NCI-H1694 (cell line): ENCODE results near the gene APOL2.
A peak's percentile ranks its signal among the peaks of the same experiment; 100 is the strongest.
"Not testable (repeated sequence)": the region's sequence is repeated elsewhere in the genome, so short reads cannot be mapped to it uniquely, and the experiment has no call there.

Experiments used
- DNase-seq: peaks from one replicate; lab custom pipeline; 2025; lab: John Stamatoyannopoulos, UW

Gene APOL2

DNA sequence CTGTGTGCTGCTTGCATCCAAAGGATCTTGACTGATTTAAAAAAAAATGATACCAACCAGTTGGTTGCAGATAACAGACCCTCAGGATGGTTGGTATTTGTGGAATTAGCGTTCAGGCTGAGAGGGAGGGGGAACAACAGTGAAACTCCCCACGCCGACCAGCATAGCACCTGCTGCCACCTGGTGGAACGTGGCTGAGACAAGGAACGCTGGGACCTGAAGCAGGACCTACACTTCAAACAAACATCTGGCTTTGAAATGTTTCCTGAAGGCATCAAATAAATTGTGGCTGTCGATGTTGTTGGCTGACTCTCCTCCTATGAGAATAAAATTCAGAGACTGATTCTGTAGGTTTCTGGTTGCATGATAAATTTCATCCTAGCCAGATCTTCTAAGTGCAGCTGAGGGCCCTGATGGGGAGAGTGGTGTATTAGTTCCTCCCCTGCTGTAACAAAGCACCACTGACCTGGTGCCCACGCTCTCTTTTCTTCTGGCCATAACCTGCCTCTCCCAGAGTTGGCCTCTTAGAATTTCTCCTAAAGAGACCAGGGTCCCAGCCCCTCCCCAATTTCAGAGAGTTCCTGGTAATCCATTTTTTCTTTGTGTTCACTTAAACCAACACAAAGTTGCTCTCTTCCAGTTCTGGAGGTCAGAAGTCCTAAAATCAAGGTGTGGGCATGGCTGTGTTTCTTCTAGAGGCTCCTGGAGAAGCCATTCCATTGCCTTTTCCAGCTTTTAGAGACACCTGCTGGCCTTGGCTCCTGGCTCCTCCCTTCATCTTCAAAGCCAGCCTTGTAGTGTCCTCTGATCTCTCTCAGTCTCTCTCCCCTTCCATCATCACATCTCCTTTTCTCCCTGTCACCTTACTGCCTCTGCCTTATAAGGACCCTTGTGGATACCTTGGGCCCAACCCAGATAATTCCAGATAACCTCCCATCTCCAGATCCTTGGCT is 17.3 kb downstream of the APOL2 start:
- no peak for DNase-seq

DNA sequence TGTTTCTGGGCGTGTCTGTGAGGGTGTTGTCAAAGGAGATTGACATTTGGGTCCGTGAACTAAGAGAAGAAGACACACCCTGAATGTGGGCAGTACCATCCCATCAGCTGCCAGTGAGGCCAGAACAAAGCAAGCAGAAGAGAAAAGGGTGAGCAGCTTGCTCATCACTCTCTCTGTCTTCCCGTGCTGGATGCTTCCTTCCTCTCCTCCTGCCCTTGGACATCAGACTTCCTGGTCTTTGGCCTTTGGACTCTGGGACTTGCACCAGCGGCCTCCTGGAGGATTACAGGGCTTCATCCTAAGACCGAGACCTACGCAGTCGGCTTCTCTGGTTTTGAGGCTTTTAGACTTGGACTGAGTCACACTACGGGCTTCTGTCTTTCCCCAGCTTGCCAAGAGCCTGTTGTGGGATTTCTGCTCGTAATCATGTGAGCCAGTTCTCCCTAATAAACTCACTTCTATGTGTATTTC is 18.8 kb downstream of the APOL2 start:
- peak; percentile 4 for DNase-seq

DNA sequence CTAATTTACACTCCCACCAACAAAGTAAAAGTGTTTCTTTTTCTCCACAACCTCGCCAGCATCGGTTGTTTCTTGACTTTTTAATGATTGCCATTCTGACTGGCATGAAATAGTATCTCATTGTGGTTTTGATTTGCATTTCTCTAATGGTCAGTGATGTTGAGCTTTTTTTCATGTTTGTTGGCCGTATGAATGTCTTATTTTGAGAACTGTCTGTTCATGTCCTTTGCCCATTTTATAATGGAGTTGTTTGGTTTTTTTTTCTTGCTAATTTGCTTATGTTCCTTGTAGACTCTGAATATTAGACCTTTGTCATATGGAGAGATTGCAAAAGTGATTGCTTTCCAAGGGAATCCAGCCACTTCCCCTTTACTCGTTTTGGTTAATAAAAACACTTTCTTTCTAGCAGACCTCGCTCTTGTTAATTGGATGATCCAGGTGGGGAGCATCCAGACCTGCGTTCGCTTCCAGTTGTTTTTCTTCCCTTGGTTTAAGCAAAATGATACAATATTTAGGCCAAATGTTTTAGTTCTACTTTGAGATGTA is 20.6 kb downstream of the APOL2 start:
- no peak for DNase-seq

DNA sequence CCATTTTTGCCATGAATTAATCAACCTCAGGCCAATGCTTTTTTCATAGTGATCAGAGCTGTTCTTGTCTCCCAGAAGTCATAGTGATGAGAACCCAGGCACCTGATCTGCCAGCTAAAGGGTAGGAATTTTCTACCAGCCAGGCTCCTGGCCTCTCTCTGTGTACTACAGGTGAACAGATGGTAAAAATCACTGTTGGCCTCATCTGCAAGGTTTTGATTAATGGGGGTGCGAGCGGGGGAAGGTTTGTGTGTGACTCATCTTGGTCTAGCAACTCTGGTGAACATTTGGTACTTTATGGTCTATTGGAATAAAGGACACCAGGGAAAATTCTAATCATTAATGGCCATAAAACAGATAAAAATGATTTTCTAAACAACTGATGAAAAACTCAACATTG is 23.3 kb downstream of the APOL2 start:
- peak; percentile 20 for DNase-seq

DNA sequence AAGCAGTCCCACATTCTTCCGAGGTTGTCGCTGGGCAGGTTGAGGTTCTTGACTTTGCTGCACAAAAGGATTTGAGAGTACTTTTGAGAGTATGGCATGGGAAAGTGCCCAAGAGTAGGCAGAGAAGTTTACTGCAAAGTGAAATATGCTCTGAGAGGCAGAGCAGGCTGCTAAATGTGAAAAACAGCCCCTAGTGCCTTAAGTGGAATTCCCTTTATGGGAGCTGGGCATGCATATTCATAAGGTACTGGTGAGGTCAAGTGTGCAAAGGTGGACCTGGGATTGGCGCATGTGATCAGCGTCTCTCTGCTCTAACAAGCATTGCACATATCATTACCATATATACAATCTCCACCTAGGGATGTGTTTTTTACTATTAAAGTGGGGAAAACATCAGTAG is 25.7 kb downstream of the APOL2 start:
- no peak for DNase-seq

DNA sequence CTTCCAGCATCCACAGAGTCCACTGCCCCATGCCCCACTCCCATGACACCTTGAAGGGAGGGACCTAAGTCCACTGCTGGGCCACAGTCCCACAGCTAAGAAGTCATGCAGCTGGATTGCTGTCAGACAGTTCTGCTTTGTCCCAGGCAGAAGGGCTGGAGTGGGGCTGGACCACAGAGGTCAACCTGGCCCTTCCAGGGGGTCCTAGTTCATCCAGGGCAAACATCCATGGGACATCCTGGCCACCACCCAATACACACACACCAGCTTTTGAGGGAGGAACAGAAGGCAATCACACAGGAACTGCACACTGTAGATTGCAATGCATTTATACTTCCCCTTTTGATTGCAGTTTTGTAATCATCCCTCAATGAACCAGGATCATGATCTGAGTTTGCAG is 26.4 kb downstream of the APOL2 start:
- no peak for DNase-seq

DNA sequence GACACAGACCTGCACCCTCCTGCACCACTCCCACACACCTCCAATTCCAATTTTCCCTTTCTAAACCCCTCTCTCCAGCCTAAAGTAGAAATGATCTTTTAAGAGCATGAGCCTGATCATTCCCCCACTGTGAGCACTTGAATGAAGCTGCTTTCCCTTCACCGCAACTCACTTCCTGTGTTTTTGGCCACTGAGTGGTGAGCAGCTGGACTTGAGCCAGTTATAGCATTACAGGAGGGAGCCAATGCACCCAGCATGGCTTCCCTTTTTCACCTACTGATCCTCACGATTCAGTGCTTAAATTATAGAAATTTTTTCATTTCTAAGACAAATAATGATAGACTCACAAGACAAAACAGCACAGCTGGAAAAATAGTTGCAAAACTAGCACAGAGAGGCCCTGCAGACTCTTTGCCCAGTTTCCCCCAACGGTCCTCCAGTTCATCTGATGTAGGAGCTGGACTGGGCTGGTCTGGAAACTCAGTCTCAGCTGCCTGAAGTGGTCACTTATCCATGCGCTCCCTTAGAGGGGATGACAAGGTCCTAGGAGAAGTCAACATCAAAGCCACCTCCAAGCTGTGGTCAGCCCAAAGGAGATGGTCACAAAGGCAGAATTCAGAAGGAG is 28.0 kb downstream of the APOL2 start:
- DNase-seq = no peak

DNA sequence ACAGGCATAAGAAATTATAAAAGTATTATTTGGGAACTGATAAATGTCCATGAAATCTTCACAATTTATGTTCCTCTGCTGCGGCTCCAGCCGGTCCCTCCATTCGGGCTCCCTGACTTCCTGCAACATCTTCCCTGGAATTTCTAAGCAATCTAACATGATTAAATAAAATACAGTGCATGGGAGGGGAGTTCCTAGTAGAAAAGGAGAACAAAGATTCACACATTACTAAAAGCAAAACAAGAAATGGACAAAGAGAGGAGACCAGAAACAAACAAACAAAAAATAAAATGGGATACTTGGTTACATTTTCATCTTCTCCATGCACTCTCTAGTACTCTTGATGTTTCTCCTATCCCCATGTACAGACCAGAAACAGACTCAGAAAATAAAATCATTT is 29.1 kb downstream of the APOL2 start:
- DNase-seq = no peak

DNA sequence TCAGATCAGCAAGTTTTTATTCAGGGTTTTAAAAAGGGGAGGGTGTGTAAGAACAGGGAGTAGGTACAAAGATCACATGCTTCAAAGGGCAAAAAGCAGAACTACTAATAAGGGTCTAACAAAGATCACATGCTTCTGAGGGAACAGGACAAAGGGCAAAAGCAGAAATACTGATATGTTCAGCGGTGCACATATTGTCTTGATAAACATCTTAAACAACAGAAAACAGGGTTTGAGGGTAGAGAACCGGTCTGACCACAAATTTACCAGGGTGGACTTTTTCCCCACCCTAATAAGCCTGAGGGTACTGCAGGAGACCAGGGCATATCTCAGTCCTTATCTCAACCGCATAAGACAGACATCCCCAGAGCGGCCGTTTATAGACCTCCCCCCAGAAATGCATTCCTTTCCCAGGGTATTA is 29.8 kb downstream of the APOL2 start:
- not testable (repeated sequence) for DNase-seq

DNA sequence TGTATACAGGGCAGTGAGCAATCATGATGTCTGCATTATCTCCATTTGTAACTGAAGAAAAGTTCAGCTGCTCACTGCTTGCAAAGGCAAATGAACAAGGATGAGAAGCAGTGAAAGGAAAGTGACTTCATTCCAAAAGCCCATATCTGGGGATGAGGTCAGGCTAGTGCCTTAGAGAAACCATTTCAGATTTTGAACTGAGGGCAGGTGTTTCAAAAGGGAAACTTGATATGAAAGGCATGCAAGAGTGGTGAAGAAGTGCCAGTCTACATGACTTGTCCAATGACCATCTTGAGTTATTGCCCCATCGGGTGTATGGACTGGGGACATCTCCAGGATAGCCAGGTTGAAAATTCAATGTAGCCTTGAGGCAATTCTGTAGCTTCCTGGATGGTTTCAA is 30.4 kb downstream of the APOL2 start:
- no peak for DNase-seq

DNA sequence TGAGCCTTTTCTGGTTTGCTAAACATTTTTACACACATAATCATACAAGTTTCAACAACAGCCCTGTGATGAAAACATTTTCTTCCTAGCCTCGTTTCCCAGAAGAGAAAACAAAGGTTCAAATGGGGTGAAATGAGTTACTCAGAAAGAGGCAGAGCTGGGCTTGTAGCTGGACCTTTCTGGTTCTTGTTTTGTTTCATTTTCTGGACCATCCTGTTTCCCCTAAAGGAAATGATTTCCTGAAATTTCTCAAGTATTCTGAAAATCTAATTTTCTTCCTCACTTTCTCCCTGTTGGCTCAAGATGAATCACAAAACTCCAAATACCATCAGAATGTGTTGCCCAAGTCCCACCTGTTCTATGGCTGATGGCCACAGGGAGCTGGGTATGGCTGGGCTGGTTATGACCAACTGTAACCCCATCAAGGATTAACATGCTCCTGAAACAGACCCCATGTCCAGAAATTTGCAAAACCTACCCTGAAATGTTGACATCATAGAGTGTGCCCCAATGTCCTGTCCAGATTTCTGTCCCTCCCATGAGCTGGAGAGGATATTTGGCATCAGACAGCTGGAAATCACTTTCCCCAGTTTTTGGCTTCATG is 31.1 kb downstream of the APOL2 start:
- no peak for DNase-seq

DNA sequence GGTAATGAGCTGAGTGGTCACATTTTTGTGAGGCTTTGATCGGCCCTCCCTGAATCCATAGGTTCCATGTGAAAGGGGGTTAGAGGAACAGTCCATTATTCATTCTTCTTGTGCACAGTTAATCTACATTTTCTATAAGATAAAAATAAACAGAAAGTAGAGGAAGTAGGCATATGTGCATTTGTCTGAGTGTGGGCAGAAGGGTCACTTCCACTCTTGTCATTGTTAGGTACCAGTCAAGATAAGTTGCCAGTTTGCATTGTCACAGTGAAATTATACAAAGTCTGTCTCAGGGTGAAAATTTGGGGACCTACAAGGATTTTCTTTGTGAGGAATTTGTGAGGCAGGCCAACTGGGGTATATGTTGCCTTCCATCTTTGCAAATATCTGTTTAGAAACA is 33.1 kb downstream of the APOL2 start:
- no peak for DNase-seq

DNA sequence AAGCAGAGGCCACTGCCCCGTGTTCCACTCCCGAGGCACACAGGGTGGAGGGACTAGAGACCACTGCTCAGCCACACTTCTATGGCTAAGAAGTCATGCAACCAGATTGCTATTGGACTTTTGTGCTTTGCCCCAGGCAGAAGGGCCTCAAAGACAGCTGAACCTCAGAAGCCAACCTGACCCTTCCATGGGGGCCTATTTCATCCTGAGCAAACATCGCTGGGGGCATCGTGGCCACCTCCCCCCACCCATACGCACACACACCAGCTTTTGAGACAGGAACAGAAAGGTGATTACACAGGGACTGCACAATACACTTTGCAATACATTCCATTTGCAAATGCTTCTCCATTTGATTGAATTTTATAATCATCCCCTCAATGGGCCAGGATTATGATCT is 33.8 kb downstream of the APOL2 start:
- not testable (repeated sequence) for DNase-seq

DNA sequence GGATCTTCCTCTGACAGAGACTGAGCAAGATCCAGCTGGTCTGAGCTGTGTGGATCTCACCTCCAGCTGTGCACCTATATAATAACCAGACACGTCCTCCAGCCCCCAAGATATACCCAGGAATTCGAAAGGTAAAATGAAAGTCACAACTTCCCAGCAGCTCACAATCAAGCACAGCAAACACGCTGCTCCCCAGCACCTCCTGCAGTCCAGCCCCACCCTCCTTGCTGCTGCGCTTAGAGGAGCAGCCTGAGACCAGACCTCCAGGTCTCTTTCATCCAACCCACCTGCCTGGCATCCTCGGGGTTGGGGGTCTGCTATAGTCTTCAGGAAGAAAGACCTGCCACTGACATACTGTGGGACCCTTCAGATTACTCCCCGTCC is 34.7 kb downstream of the APOL2 start:
- DNase-seq = no peak

DNA sequence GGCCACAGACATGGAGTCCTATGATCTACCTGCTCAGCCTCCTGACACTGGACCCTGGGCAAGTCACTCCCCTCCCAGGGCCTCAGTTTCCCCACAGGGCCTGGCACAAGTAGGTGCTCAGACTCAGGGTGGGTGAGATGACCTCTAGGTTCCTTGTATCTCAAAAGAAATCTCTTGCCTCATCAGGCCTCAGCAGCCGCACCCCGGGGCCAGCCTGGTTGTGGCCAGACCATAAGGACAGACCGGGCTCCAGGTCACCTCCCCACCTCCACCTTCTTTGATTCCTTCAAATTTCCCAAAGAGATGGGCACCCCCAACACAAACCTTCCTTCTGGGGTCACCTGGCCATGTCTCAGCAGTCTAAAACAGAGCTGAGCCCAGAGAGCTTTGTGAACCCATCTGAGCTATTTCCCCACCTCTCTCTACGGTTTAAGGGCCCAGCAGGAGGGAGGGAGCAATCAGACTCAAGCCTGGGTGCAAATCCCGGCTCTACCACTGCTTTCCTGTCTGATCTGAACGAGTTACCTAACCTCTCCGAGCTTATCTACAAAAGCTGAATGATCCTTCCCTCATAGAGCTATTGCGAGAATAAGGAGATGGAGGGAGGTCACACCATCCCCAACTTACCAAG is 35.2 kb downstream of the APOL2 start:
- no peak for DNase-seq

DNA sequence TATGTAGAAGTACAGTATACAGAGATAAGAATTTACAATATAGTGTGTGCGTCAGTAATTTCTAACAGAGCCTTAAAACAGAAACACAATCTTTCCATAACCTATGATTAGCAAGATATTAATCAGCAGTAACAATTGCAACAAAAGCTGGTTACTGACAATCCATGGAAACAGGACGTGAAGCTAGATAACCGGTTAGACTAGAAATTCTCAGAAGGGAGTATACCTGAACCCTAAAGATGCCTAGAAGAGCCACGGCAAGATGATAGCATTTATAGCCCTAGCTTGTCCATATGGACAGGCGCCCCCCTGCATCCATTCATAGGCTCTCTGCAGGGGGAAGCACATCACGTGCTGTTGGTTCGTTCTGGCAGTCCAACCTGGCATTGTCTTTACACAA is 35.9 kb downstream of the APOL2 start:
- DNase-seq = not testable (repeated sequence)

DNA sequence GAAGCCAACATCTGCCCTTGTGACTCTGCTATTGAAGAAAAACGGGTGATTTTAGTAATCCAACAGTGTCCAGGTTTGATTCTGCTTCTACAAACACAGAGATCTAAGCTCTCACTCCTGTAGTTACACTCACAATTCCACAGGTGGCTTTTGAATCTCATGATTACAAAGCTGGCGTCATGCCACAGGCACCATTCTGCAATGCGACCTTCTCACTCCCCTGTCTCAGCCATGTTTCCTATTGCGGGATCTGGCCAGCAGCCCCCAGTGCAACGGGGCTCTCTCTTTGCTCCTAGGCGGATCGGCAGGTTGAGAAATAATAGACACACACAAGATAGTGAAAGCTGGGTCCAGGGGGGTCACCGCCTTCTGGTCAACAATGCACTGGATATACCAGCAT is 36.4 kb downstream of the APOL2 start:
- peak; percentile 15 for DNase-seq

DNA sequence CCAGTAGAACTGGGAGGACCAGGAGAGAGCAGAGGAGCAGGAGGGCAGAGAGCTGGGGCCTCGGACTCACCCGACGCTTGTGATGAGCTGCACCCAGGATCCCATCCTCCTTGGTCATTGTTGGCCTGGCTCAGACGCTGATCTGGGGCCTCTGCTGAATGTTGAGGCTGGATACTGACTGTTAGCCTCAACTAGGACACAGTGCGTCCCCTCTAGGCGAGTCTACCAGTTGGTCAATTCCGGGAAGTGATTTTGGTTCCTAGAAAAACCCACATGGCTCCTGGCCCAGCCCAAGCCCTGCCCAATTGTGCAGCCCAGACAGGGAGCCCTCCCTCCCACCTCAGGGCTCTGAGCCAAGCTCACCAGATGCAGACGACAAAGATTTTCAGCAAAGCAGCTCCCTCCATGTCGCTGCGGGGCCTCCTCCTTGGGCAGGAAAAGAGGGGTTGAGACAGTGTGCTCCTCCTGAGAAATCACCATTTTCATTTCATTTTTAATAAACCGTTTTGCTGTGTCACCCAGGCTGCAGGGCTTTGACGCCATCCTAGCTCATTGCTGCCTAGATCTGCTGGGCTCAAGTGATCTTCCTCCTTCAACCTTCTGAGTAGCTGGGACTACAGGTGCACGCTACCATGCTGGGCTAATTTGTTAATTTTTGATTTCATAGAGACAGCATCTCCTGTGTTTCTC is 37.6 kb downstream of the APOL2 start, which contains the start of gene APOL4:
TSS of gene APOL4 (minus strand) at position 180 of the 690 bp plus-strand sequence. CDS start at position 105, 75 bp downstream.
- DNase-seq = peak; percentile 11

DNA sequence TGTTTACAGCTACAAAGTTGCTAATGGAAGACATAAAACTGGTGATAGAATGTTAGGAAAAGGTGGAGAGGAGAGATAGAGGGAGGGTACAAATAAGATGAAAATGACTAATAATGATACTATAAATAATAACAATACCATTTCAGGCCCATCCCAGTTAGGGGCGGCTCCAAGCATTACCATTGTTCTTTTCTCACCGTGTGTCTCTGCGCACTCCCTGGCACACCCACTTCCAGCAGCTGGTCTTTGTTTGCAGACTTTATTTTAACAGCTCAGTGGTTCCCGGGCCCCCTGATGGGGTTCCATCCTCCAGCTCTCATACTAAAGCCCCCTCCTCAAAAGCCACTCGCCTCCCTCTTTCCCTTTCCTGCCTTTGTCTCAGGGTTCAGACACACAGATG is 38.3 kb downstream of the APOL2 start:
- DNase-seq = not testable (repeated sequence)

DNA sequence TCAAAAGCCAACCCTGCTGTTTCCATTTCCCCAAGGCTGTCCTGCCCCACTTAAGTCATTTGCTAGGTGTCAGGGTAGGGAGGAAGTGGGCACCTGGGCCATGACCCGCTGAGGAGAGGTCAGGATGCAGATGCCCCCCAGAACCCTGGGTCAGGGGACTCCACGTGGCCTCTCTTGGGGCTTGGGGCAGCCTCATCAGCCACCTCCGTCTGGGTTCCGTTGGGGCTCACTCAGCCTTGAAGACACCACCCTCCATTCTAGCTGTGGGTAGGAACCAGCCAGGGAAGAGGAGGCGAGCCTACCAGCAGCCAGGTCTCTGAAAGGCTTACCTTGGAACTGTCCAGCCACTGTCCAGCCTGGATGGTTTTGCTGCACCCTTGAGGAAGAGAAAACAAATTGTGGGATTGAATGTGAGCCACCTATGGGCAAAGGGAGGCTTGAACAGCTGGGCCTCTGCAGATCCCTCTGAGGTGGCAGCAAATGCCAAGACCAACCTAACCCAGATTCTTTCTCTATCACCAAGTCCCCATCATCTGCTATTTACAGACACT is 40.3 kb downstream of the APOL2 start:
- DNase-seq = no peak

DNA sequence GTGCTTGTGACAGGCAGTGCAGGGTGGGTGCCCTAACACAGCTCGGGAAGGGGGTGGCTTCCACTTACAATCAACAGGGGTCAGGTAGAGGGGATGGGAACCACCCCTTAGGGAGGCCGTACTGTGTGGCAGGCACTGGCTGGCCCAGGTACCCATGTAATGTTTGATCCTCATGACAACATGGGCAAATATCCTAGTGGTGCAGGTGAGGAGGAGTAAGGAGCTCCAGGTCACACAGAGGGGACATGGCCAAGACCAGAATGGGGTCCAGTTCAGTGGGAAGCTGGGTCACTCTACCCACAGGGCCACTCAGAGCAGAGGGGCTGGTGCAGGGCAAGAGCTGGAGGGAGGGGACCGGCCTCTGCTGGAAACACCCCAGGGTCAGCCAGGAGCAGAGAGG is 40.8 kb downstream of the APOL2 start:
- DNase-seq = no peak
